CD4-positive, alpha-beta T cell (primary cell): ENCODE results near the gene NOS1. TPM values are rescaled to one million over a fixed set of nuclear protein-coding genes. Genes with fewer than 3 reads are reported as not detected.
"Not testable (repeated sequence)": the region's sequence is repeated elsewhere in the genome, so short reads cannot be mapped to it uniquely, and the experiment has no call there.

Source experiments
- ATAC-seq: fragments of 200-7000 bp; cut with Tn5 transposase; one replicate; pipeline ENCODE4 v1.10.0; 2022; ENCODE audit warnings: mild to moderate bottlenecking; ENCODE audit not compliant: poor library complexity
- CTCF ChIA-PET: fragments of 350-600 bp; sonication (Branson Sonifier 250); formaldehyde crosslinking; loops from one replicate; lab custom pipeline; 2021; ENCODE audit warnings: antibody characterized with exemption, inconsistent platforms; lab: Charles Lee
- POLR2A ChIA-PET: fragments of 350-600 bp; sonication (Branson Sonifier 250); formaldehyde crosslinking; loops from one replicate; lab custom pipeline; 2021; ENCODE audit warnings: antibody characterized with exemption, inconsistent platforms; lab: Charles Lee
- DNase-seq, 14 experiments: peaks; one replicate each; pipeline ENCODE4 v3.0.0-alpha.2; 2013 to 2020; ENCODE audit warnings: mixed read lengths in 2 of 14
- H3K27ac ChIP-seq, 2 donors: one replicate each; pipeline versions ENCODE4 v1.5.1 to v1.7.0; 2013; ENCODE audit warnings: low read length in 2 of 2, low read depth in 1 of 2, mild to moderate bottlenecking in 1 of 2
- H3K27me3 ChIP-seq, 2 experiments: 1 replicate in 1 of 2; 2 replicates in 1 of 2; pipeline versions ENCODE4 v1.6.1 to v1.7.0; 2013; ENCODE audit warnings: low read length in 2 of 2, control low read depth in 1 of 2, mild to moderate bottlenecking in 1 of 2, moderate library complexity in 1 of 2; ENCODE audit not compliant: insufficient read depth in 2 of 2, control insufficient read depth in 1 of 2
- H3K36me3 ChIP-seq: one replicate; pipeline ENCODE4 v1.6.1; 2013; ENCODE audit warnings: low read length, control low read depth; ENCODE audit not compliant: insufficient read depth
- H3K4me1 ChIP-seq: one replicate; pipeline ENCODE4 v1.6.1; 2013; ENCODE audit warnings: low read length, control low read depth; ENCODE audit not compliant: insufficient read depth
- H3K4me3 ChIP-seq: one replicate; pipeline ENCODE4 v1.5.1; 2013; ENCODE audit warnings: mild to moderate bottlenecking, low read length, moderate library complexity
- H3K9me3 ChIP-seq, 2 experiments: 1 replicate in 1 of 2; 2 replicates in 1 of 2; pipeline versions ENCODE4 v1.6.1 to v1.7.0; 2013; ENCODE audit warnings: low read length in 2 of 2, mild to moderate bottlenecking in 2 of 2, control low read depth in 1 of 2, moderate library complexity in 1 of 2; ENCODE audit not compliant: control insufficient read depth in 1 of 2, insufficient read depth in 1 of 2
- H3K27ac Mint-ChIP-seq: one replicate; pipeline ENCODE4 v1.8.0; 2020; ENCODE audit warnings: mixed read lengths
- H3K27me3 Mint-ChIP-seq: one replicate; pipeline ENCODE4 v1.8.0; 2021; ENCODE audit warnings: mixed read lengths
- H3K36me3 Mint-ChIP-seq: one replicate; pipeline ENCODE4 v1.8.0; 2021; ENCODE audit warnings: low read depth, mixed read lengths
- H3K4me1 Mint-ChIP-seq: one replicate; pipeline ENCODE4 v1.8.0; 2021; ENCODE audit warnings: low read depth, mixed read lengths
- H3K4me3 Mint-ChIP-seq: one replicate; pipeline ENCODE4 v1.8.0; 2020; ENCODE audit warnings: mild to moderate bottlenecking, mixed read lengths
- H3K9me3 Mint-ChIP-seq: one replicate; pipeline ENCODE4 v1.8.0; 2020; ENCODE audit warnings: mixed read lengths
- CTCF ChIP-seq: fragments of 200-600 bp; IDR thresholded peaks from one replicate; pipeline ENCODE4 v1.8.0; 2022; ENCODE audit warnings: antibody characterized with exemption, mild to moderate bottlenecking
- intact Hi-C, 2 experiments: fragments of 100-400 bp; cut with DNase I in 1 of 2; cut with micrococcal nuclease in 1 of 2; formaldehyde crosslinking; loops; one replicate each; pipeline versions ENCODE4 v1.15.1 to v1.9.0; 2023 to 2025; cut with DNase I, micrococcal nuclease
- total RNA-seq, 174 experiments: library from RNA in 2 of 174; stranded (reverse) in 2 of 174; gene quantifications; one replicate each; pipeline ENCODE4 v1.2.3 and lab custom pipeline; 2021 to 2026

The NOS1 gene
- total RNA-seq, 2 experiments from 2014 or later, result not detected

GRCh38 chr12:117380083-117380482 is 18.7 kb upstream of the NOS1 start:
- H3K9me3 Mint-ChIP-seq, result peaks cover 3% of the 10 kb centered on the region
- peaks cover 0 to 10% of the 10 kb centered on the region in 2 experiments for H3K9me3 ChIP-seq
- H3K27me3 Mint-ChIP-seq, result peaks cover 14% of the 10 kb centered on the region
- ChIA-PET CTCF (no interaction called here), POLR2A (no interaction called here)
- no peaks in the 10 kb centered on the region for H3K4me1 ChIP-seq
- H3K27ac Mint-ChIP-seq, result no peak overlapping the region
- intact Hi-C loops, result no loop called here
- no peaks in the 10 kb centered on the region for H3K36me3 ChIP-seq
- H3K4me1 Mint-ChIP-seq, result no peaks in the 10 kb centered on the region
- no peak overlapping the region for H3K4me3 Mint-ChIP-seq
- ATAC-seq, result no peak
- H3K4me3 ChIP-seq, result no peak overlapping the region
- no peak for TF ChIP-seq CTCF
- no peaks in the 10 kb centered on the region for H3K36me3 Mint-ChIP-seq
- H3K27ac ChIP-seq, result no peak overlapping the region
- no peak for DNase-seq
- H3K27me3 ChIP-seq, result no peaks in the 10 kb centered on the region

- Mint-ChIP-seq H3K4me1 (no peaks in the 10 kb centered on the region), H3K27me3 (peaks cover 5% of the 10 kb centered on the region), H3K27ac (no peak overlapping the region), H3K4me3 (no peak overlapping the region), H3K36me3 (no peaks in the 10 kb centered on the region), H3K9me3 (peaks cover 5% of the 10 kb centered on the region)
- ChIA-PET CTCF (no interaction called here), POLR2A (no interaction called here)
- H3K36me3 ChIP-seq, result no peaks in the 10 kb centered on the region
- TF ChIP-seq CTCF, result no peak
- no peaks in the 10 kb centered on the region for H3K9me3 ChIP-seq
- H3K27ac ChIP-seq, result no peak overlapping the region
- no peaks in the 10 kb centered on the region for H3K27me3 ChIP-seq
- ATAC-seq (no peak), DNase-seq (no peak)
- H3K4me3 ChIP-seq, result no peak overlapping the region
- intact Hi-C loops, result no loop called here
- no peaks in the 10 kb centered on the region for H3K4me1 ChIP-seq
Observed at GRCh38 chr12:117377758-117378157, 16.3 kb upstream of the NOS1 start.

- POLR2A ChIA-PET, result no interaction called here
- Mint-ChIP-seq H3K27me3 (peaks cover 22% of the 10 kb centered on the region), H3K4me1 (no peaks in the 10 kb centered on the region), H3K36me3 (no peaks in the 10 kb centered on the region), H3K9me3 (peaks cover 3% of the 10 kb centered on the region), H3K4me3 (no peak overlapping the region), H3K27ac (no peak overlapping the region)
- ATAC-seq (no peak), DNase-seq (no peak)
- Histone ChIP-seq H3K4me3 (no peak overlapping the region), H3K27me3 (peaks cover 0 to 8% of the 10 kb centered on the region in 2 experiments), H3K27ac (no peak overlapping the region), H3K4me1 (no peaks in the 10 kb centered on the region), H3K36me3 (no peaks in the 10 kb centered on the region), H3K9me3 (peaks cover 0 to 3% of the 10 kb centered on the region in 2 experiments)
- intact Hi-C loops, result no loop called here
- no peak for TF ChIP-seq CTCF
- CTCF ChIA-PET, result no interaction called here
Observed at GRCh38 chr12:117370588-117370987, 9.2 kb upstream of the NOS1 start.

- H3K9me3 Mint-ChIP-seq, DNase-seq, CTCF ChIA-PET, H3K4me3 ChIP-seq, H3K27ac Mint-ChIP-seq, ATAC-seq, H3K36me3 ChIP-seq, H3K9me3 ChIP-seq, H3K36me3 Mint-ChIP-seq, H3K27ac ChIP-seq, POLR2A ChIA-PET, H3K4me3 Mint-ChIP-seq, H3K4me1 Mint-ChIP-seq, H3K4me1 ChIP-seq, H3K27me3 ChIP-seq: not testable (repeated sequence)
- peaks cover 28% of the 10 kb centered on the region for H3K27me3 Mint-ChIP-seq
- intact Hi-C loops, result loop anchor here in 1 of 2 experiments (5.0 kb wide), 1 partner anchor 467 kb away; no protein-coding TSS in a partner anchor
Observed at GRCh38 chr12:117370000-117370399, 8.6 kb upstream of the NOS1 start.
